ENCODE data around the gene AKAP17A. TPM values are rescaled to one million over a fixed set of nuclear protein-coding genes. Genes with fewer than 3 reads are reported as not detected.
"Not testable (repeated sequence)": the region's sequence is repeated elsewhere in the genome, so short reads cannot be mapped to it uniquely, and the experiment has no call there.

Gene AKAP17A
- total and polyA plus RNA-seq, 3 experiments from 2014 or later: 52.1 to 74.5 (median 73.0) TPM

DNA sequence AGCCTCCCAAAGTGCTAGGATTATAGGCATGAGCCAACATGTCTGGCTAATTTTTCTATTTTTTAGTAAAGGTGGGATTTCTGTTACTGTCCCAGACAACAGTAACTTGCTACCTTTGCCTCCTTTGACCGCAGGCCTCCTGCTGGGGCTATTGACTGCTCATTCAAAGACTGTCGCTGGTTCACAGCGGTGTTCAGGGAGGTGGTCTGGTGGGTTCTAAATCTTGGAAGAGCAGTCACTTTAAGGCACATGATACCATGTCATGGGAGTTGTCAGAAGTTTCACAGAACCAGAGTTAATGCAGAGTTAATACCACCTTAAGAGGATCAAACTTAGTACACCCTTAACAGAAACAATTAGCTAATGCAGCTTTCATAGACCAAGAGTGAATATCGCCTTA is 27.3 kb downstream of the AKAP17A start:
- H3K9me3 Mint-ChIP-seq: no peaks in the 10 kb centered on the region
- Histone ChIP-seq H3K27me3 (ENCODE audit: insufficient read depth, low read length, poor library complexity, severe bottlenecking) (no peaks in the 10 kb centered on the region), H3K9me3 (ENCODE audit: low read length) (no peaks in the 10 kb centered on the region), H3K27ac (ENCODE audit: low read depth, low read length) (no peak overlapping the region), H3K36me3 (ENCODE audit: insufficient read depth, low read length) (no peaks in the 10 kb centered on the region), H3K4me3 (ENCODE audit: low read length) (no peak overlapping the region), H3K4me1 (ENCODE audit: insufficient read depth, low read length) (no peaks in the 10 kb centered on the region)
- no peaks in the 10 kb centered on the region for H3K36me3 Mint-ChIP-seq
- H3K4me3 Mint-ChIP-seq: no peak overlapping the region
- peaks cover 3 to 6% of the 10 kb centered on the region in 2 donors for H3K27me3 Mint-ChIP-seq
- H3K27ac Mint-ChIP-seq: no peak overlapping the region
- no peak for DNase-seq
- CTCF ChIA-PET: no interaction called here
- peaks cover 2 to 16% (median 5%) of the 10 kb centered on the region in 3 donors for H3K4me1 Mint-ChIP-seq
- POLR2A ChIA-PET: no interaction called here

DNA sequence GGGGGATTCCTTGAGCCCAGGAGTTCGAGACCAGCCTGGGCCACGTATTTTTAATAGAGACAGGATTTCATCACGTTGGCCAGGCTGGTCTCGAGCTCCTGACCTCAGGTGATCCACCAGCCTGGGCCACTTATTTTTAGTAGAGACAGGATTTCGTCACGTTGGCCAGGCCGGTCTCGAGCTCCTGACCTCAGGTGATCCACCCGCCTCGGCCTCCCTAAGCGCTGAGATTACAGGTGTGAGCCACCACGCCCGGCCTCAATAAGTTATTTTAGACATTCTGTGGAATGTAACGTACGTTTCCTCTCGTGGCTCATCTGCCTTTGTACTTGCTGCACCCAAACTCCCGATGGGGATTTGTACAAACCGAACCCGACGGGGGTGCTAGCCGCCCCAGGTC is 32.3 kb downstream of the AKAP17A start:
- peaks cover 0 to 5% of the 10 kb centered on the region in 2 donors for H3K27me3 Mint-ChIP-seq
- peak overlapping the region in 2 of 8 donors; percentile 42 to 90 for H3K27ac Mint-ChIP-seq
- peaks cover 2 to 19% (median 5%) of the 10 kb centered on the region in 3 donors for H3K4me1 Mint-ChIP-seq
- no peaks in the 10 kb centered on the region for H3K36me3 Mint-ChIP-seq
- Histone ChIP-seq H3K9me3 (ENCODE audit: low read length) (no peaks in the 10 kb centered on the region), H3K27ac (ENCODE audit: low read depth, low read length) (no peak overlapping the region), H3K4me1 (ENCODE audit: insufficient read depth, low read length) (no peaks in the 10 kb centered on the region), H3K36me3 (ENCODE audit: insufficient read depth, low read length) (no peaks in the 10 kb centered on the region), H3K4me3 (ENCODE audit: low read length) (no peak overlapping the region), H3K27me3 (ENCODE audit: insufficient read depth, low read length, poor library complexity, severe bottlenecking) (no peaks in the 10 kb centered on the region)
- ChIA-PET CTCF (no interaction called here), POLR2A (no interaction called here)
- peak overlapping the region in 2 of 7 donors; percentile 67 to 71 for H3K4me3 Mint-ChIP-seq
- DNase-seq: no peak
- no peaks in the 10 kb centered on the region for H3K9me3 Mint-ChIP-seq

DNA sequence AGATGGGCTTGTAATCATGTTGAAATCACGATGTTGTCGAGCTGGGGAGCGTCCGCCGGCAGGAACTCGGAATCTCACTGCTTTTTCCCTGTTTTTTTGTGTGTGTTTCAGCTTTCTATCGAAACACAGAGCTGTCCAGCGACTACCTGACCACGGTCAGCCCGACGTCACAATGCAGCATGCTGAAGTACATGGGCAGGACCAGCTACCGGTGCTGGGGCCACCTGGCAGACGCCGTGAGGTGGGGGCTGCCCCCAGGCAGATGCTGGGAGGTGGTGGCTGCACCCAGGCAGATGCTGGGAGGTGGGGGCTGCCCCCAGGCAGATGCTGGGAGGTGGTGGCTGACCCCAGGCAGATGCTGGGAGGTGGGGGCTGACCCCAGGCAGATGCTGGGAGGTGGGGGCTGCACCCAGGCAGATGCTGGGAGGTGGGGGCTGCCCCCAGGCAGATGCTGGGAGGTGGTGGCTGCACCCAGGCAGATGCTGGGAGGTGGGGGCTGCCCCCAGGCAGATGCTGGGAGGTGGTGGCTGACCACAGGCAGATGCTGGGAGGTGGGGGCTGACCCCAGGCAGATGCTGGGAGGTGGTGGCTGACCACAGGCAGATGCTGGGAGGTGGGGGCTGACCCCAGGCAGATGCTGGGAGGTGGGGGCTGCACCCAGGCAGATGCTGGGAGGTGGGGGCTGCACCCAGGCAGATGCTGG is 32.9 kb downstream of the AKAP17A start:
- H3K27me3 Mint-ChIP-seq; H3K9me3 ChIP-seq (ENCODE audit: low read length); H3K36me3 Mint-ChIP-seq; DNase-seq; H3K4me3 ChIP-seq (ENCODE audit: low read length); H3K27ac Mint-ChIP-seq; H3K9me3 Mint-ChIP-seq; POLR2A ChIA-PET; H3K27ac ChIP-seq (ENCODE audit: low read depth, low read length); H3K4me1 ChIP-seq (ENCODE audit: insufficient read depth, low read length); H3K27me3 ChIP-seq (ENCODE audit: insufficient read depth, low read length, poor library complexity, severe bottlenecking); H3K36me3 ChIP-seq (ENCODE audit: insufficient read depth, low read length); CTCF ChIA-PET: not testable (repeated sequence)
- Mint-ChIP-seq H3K4me1 (peaks cover 2 to 19% (median 5%) of the 10 kb centered on the region in 3 donors), H3K4me3 (peak overlapping the region in 1 of 7 donors; percentile 42)

DNA sequence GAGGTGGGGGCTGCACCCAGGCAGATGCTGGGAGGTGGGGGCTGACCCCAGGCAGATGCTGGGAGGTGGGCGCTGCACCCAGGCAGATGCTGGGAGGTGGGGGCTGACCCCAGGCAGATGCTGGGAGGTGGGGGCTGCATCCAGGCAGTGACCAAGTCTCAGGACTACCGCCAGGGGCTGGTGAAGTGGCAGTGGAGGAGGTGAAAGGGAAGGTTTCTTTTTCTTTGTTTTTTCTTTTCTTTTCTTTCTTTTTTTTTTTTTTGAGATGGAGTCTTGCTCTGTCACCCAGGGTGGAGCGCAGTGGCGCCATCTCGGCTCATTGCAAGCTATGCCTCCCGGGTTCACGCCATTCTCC is 33.4 kb downstream of the AKAP17A start:
- H3K4me1 ChIP-seq (ENCODE audit: insufficient read depth, low read length); H3K27me3 ChIP-seq (ENCODE audit: insufficient read depth, low read length, poor library complexity, severe bottlenecking); H3K27ac Mint-ChIP-seq; H3K4me3 ChIP-seq (ENCODE audit: low read length); H3K36me3 ChIP-seq (ENCODE audit: insufficient read depth, low read length); CTCF ChIA-PET; H3K9me3 ChIP-seq (ENCODE audit: low read length); H3K27me3 Mint-ChIP-seq; H3K4me3 Mint-ChIP-seq; H3K9me3 Mint-ChIP-seq; H3K27ac ChIP-seq (ENCODE audit: low read depth, low read length); DNase-seq; H3K36me3 Mint-ChIP-seq; POLR2A ChIA-PET: not testable (repeated sequence)
- H3K4me1 Mint-ChIP-seq: peaks cover 2 to 19% (median 5%) of the 10 kb centered on the region in 3 donors

DNA sequence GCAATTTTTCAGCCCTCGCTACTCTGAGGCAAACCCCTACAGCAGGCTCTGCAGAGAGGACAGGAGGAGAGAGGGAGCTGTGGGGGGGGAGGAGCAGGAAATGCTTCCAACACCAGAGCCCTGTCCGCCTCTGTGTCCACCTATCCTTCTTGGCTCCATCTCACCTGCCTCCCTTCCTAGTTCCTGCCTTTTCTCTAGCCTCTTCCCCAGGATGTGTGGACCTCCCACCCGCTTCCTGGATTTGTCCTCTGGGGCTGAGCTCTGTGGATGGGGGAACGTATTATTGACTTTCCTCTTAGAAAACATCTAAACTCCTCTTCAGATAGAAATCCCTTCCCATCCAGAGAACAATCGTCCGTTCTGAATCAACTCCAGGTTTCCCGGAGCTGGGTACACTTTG is 37.8 kb downstream of the AKAP17A start:
- Mint-ChIP-seq H3K27ac (no peak overlapping the region), H3K4me1 (no peaks in the 10 kb centered on the region), H3K9me3 (no peaks in the 10 kb centered on the region), H3K27me3 (no peaks in the 10 kb centered on the region), H3K36me3 (no peaks in the 10 kb centered on the region), H3K4me3 (no peak overlapping the region)
- no peak overlapping the region for H3K27ac ChIP-seq (ENCODE audit: low read depth, low read length)
- no peaks in the 10 kb centered on the region for H3K36me3 ChIP-seq (ENCODE audit: insufficient read depth, low read length)
- POLR2A ChIA-PET: no interaction called here
- CTCF ChIA-PET: no interaction called here
- no peaks in the 10 kb centered on the region for H3K9me3 ChIP-seq (ENCODE audit: low read length)
- H3K4me3 ChIP-seq (ENCODE audit: low read length): no peak overlapping the region
- no peaks in the 10 kb centered on the region for H3K4me1 ChIP-seq (ENCODE audit: insufficient read depth, low read length)
- no peak for DNase-seq
- H3K27me3 ChIP-seq (ENCODE audit: insufficient read depth, low read length, poor library complexity, severe bottlenecking): no peaks in the 10 kb centered on the region

DNA sequence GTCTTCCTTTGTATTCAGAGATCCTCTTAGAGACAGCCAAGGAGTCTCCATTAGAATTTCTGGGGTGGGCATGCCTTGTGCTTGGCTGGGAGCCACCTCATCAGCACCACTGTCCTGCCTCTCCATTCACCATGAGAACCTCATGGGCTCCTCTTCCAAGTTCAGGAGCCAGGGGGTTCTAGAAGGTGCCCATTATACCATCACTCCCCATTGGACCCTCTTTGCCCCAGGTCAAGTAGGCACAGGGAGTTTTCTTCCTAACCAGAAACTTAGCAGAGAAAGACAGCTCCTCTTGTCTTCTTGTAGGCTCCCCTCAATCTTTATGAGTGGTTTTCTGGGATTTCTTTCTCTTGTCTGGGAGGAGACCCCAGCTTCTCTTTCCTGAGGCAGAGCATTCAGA is 54.6 kb downstream of the AKAP17A start:
- no peak for DNase-seq
- CTCF ChIA-PET: no interaction called here

DNA sequence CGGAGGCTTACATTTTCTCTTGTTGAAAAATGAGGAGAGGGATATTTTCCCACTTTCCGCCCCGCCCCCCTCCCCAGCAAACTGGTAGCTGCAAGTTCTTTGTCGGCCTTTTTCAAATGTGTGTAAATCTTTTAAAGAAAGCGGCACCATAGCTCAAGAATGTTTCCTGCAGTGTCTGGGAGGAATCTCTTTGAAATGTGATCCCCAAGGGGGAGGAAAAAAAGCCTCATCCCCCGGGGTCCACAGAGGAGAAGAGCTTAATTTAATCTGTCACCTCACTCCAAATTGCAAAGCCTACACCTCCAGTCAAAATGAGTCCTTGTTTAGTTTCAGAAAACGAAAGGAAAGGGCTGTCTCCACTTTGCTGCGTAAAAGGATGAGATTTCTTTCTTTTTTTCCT is 58.2 kb downstream of the AKAP17A start:
- POLR2A ChIA-PET: no interaction called here
- H3K4me3 ChIP-seq (ENCODE audit: low read length): no peak overlapping the region
- no peak overlapping the region for H3K4me3 Mint-ChIP-seq
- H3K27ac Mint-ChIP-seq: no peak overlapping the region
- no peaks in the 10 kb centered on the region for H3K27me3 ChIP-seq (ENCODE audit: insufficient read depth, low read length, poor library complexity, severe bottlenecking)
- DNase-seq: no peak
- no peaks in the 10 kb centered on the region for H3K4me1 ChIP-seq (ENCODE audit: insufficient read depth, low read length)
- H3K4me1 Mint-ChIP-seq: peaks cover 5 to 9% (median 8%) of the 10 kb centered on the region in 3 donors
- H3K27ac ChIP-seq (ENCODE audit: low read depth, low read length): no peak overlapping the region
- peaks cover 6 to 19% of the 10 kb centered on the region in 2 donors for H3K27me3 Mint-ChIP-seq
- H3K36me3 Mint-ChIP-seq: peaks cover 0 to 3% (median 2%) of the 10 kb centered on the region in 3 donors
- peaks cover 0 to 15% (median 12%) of the 10 kb centered on the region in 5 donors for H3K9me3 Mint-ChIP-seq
- CTCF ChIA-PET: no interaction called here
- no peaks in the 10 kb centered on the region for H3K36me3 ChIP-seq (ENCODE audit: insufficient read depth, low read length)
- no peaks in the 10 kb centered on the region for H3K9me3 ChIP-seq (ENCODE audit: low read length)

More for the DNA sequence above, 54.6 kb downstream of the AKAP17A start:
- Histone ChIP-seq H3K27me3 (ENCODE audit: insufficient read depth, low read length, poor library complexity, severe bottlenecking) (no peaks in the 10 kb centered on the region), H3K4me3 (ENCODE audit: low read length) (no peak overlapping the region), H3K36me3 (ENCODE audit: insufficient read depth, low read length) (no peaks in the 10 kb centered on the region), H3K4me1 (ENCODE audit: insufficient read depth, low read length) (no peaks in the 10 kb centered on the region), H3K27ac (ENCODE audit: low read depth, low read length) (no peak overlapping the region), H3K9me3 (ENCODE audit: low read length) (no peaks in the 10 kb centered on the region)
- POLR2A ChIA-PET: no interaction called here
- peaks cover 0 to 3% (median 2%) of the 10 kb centered on the region in 3 donors for H3K36me3 Mint-ChIP-seq
- no peak overlapping the region for H3K4me3 Mint-ChIP-seq
- peaks cover 3 to 4% (median 4%) of the 10 kb centered on the region in 3 donors for H3K4me1 Mint-ChIP-seq
- no peak overlapping the region for H3K27ac Mint-ChIP-seq
- peaks cover 0 to 15% (median 12%) of the 10 kb centered on the region in 5 donors for H3K9me3 Mint-ChIP-seq
- H3K27me3 Mint-ChIP-seq: peaks cover 9 to 27% of the 10 kb centered on the region in 2 donors

Measured in CD8-positive, alpha-beta memory T cell (primary cell).